ENCODE results near the gene TMEM179B. TPM values are rescaled to one million over a fixed set of nuclear protein-coding genes. Genes with fewer than 3 reads are reported as not detected.
A peak's percentile ranks its signal among the peaks of the same experiment; 100 is the strongest.

TMEM179B gene
- total RNA-seq, 2 donors from 2014 or later: 45.6 to 70.8 TPM

DNA sequence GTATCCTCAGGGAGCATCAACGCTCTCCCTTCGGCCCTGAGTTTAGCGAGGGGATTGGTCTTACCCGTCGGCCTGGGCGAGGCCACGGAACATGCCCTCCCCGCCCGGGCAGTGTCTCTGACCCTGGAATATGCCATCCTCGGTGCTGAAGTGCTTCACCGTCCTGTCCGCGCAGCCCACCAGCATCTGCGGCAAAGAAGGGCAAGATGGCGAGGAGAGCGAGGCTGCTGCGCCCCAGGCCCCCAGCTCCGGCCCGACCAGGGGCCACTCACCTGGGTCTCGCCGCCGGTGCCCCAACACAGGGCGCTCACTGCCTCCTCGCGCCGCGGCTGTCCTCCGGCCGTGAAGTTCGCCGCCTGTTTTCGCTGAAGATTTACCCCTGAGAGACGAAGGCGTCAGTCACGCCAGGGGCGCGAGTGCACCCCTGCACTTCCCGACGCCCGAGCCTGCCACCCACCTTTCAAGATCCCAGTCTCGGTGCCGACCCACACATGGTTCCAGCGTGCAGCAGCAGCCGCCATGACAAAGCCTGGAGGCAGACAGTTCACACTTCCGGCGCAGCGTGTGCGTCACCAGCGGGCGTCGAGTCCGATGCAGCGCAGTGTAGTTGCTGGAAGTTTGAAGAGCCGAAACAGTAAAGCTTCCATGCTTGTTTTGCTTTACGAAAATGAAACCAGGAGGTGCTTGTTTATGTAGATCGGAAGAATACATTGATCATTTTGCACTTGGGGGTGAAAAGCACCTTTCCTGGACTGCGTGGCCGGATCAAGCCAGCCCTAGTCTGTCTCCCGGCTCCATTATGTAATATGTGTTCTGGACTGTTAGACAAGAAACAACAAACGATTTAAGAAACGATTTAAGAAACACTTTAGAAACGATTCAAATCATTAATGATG lies 52.1 kb downstream of the TMEM179B start, which contains the start of gene WDR74:
TSS of gene WDR74 (minus strand) at position 541 of the 896 bp plus-strand sequence. CDS start at position 521, 20 bp downstream.
- H3K36me3 ChIP-seq: peaks cover 16% of the 10 kb centered on the region
- H3K4me1 ChIP-seq (ENCODE audit: control insufficient read depth in 1 of 2, low read depth in 2 of 2): peaks cover 7 to 24% of the 10 kb centered on the region in 2 donors
- H3K27ac ChIP-seq: peak within 1 kb of the TSS; percentile 97 to 100
- TF ChIP-seq, protein P1, sequence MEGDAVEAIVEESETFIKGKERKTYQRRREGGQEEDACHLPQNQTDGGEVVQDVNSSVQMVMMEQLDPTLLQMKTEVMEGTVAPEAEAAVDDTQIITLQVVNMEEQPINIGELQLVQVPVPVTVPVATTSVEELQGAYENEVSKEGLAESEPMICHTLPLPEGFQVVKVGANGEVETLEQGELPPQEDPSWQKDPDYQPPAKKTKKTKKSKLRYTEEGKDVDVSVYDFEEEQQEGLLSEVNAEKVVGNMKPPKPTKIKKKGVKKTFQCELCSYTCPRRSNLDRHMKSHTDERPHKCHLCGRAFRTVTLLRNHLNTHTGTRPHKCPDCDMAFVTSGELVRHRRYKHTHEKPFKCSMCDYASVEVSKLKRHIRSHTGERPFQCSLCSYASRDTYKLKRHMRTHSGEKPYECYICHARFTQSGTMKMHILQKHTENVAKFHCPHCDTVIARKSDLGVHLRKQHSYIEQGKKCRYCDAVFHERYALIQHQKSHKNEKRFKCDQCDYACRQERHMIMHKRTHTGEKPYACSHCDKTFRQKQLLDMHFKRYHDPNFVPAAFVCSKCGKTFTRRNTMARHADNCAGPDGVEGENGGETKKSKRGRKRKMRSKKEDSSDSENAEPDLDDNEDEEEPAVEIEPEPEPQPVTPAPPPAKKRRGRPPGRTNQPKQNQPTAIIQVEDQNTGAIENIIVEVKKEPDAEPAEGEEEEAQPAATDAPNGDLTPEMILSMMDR (IDR thresholded peaks at IDR 0.05): no peak
- no peaks in the 10 kb centered on the region for H3K27me3 ChIP-seq (replicated peaks; ENCODE audit: insufficient read depth)
- peak within 1 kb of the TSS; percentile 85 for H3K4me3 ChIP-seq
- DNase-seq (ENCODE audit: low spot score) (peak; percentile 61), ATAC-seq (ENCODE audit: insufficient number of reproducible peaks, low FRiP score, low read depth) (peak; percentile 62)
- no peaks in the 10 kb centered on the region for H3K9me3 ChIP-seq

Other genes starting within 250 kb of the TMEM179B start
- 1,000 to 10,000 TPM; 1,009 to 1,046 TPM for gene AHNAK, start 240.6 kb upstream of the TMEM179B start, total RNA-seq
- 100 to 1,000 TPM; 719 to 780 TPM for gene EEF1G, start 213.5 kb upstream of the TMEM179B start, total RNA-seq
- 10 to 100 TPM in 1 of 2 donors, 1 to 10 TPM in 1; 9.5 to 12.5 TPM for gene TUT1, start 195.9 kb upstream of the TMEM179B start, total RNA-seq
- gene MTA2, start 185.5 kb upstream of the TMEM179B start, total RNA-seq: 100 to 1,000 TPM in 1 of 2 donors, 10 to 100 TPM in 1; 55.9 to 124 TPM
- gene EML3, start 174.6 kb upstream of the TMEM179B start, total RNA-seq: 100 to 1,000 TPM; 106 to 111 TPM
- 10 to 100 TPM; 11.4 to 12.6 TPM for gene ROM1, start 174.1 kb upstream of the TMEM179B start, total RNA-seq
- 10 to 100 TPM; 27.5 to 30.3 TPM for gene B3GAT3, start 165.4 kb upstream of the TMEM179B start, total RNA-seq
- 100 to 1,000 TPM; 120 to 159 TPM for gene GANAB, start 140.8 kb upstream of the TMEM179B start, total RNA-seq
- 10 to 100 TPM; 16.4 to 24.3 TPM for gene INTS5, start 134.1 kb upstream of the TMEM179B start, total RNA-seq
- gene C11orf98, start 122.2 kb upstream of the TMEM179B start, total RNA-seq: 10 to 100 TPM; 20.5 to 28.6 TPM
- gene CSKMT, start 122.1 kb upstream of the TMEM179B start, total RNA-seq: 1 to 10 TPM; 1.5 to 2.9 TPM
- gene UQCC3, start 115.7 kb upstream of the TMEM179B start, total RNA-seq: 1 to 10 TPM; 2.3 to 7.3 TPM
- gene LBHD1, start 115.1 kb upstream of the TMEM179B start, total RNA-seq: 1 to 10 TPM; 3.7 to 7.8 TPM
- gene UBXN1, start 108.3 kb upstream of the TMEM179B start, total RNA-seq: 100 to 1,000 TPM in 1 of 2 donors, 10 to 100 TPM in 1; 88.6 to 159 TPM
- gene LRRN4CL, start 97.9 kb upstream of the TMEM179B start, total RNA-seq: 10 to 100 TPM; 10.5 to 22.5 TPM
- 10 to 100 TPM; 14.0 to 50.9 TPM for gene BSCL2, start 80.0 kb upstream of the TMEM179B start, total RNA-seq
- not detected for gene GNG3, start 79.7 kb upstream of the TMEM179B start, total RNA-seq
- gene HNRNPUL2, start 59.9 kb upstream of the TMEM179B start, total RNA-seq: 10 to 100 TPM; 21.3 to 41.8 TPM
- 10 to 100 TPM in 1 of 2 donors, 1 to 10 TPM in 1; 9.1 to 14.5 TPM for gene TTC9C, start 58.9 kb upstream of the TMEM179B start, total RNA-seq
- 1 to 10 TPM; 6.2 to 7.6 TPM for gene ZBTB3, start 33.2 kb upstream of the TMEM179B start, total RNA-seq
- gene POLR2G, start 25.8 kb upstream of the TMEM179B start, total RNA-seq: 10 to 100 TPM; 37.0 to 54.4 TPM
- gene TAF6L, start 16.0 kb upstream of the TMEM179B start, total RNA-seq: 10 to 100 TPM; 18.5 to 22.2 TPM
- 10 to 100 TPM; 11.1 to 30.2 TPM for gene TMEM223, start 4.6 kb downstream of the TMEM179B start, total RNA-seq
- gene NXF1, start 18.0 kb downstream of the TMEM179B start, total RNA-seq: 100 to 1,000 TPM in 1 of 2 donors, 10 to 100 TPM in 1; 82.9 to 109 TPM
- gene STX5, start 44.6 kb downstream of the TMEM179B start, total RNA-seq: 10 to 100 TPM; 32.0 to 46.8 TPM
- not detected for gene TEX54, start 45.4 kb downstream of the TMEM179B start, total RNA-seq
- gene WDR74, start 52.2 kb downstream of the TMEM179B start, total RNA-seq: 10 to 100 TPM; 19.8 to 55.2 TPM
- gene SLC3A2, start 93.5 kb downstream of the TMEM179B start, total RNA-seq: 100 to 1,000 TPM; 138 to 739 TPM
- not detected for gene CHRM1, start 134.0 kb downstream of the TMEM179B start, total RNA-seq
- not detected for gene SLC22A6, start 197.6 kb downstream of the TMEM179B start, total RNA-seq
- gene SLC22A8, start 228.4 kb downstream of the TMEM179B start, total RNA-seq: not detected

Data from thoracic aorta (tissue), 2 donors.